ENCODE measurements around the gene ASB18. TPM values are rescaled to one million over a fixed set of nuclear protein-coding genes. Genes with fewer than 3 reads are reported as not detected.

The ASB18 gene
- total and polyA plus RNA-seq, 10 of the 15 experiments (the other 5 are each of a cell fraction or from before 2014, with no cell fraction given) = not detected

- Histone ChIP-seq H3K9ac (ENCODE audit: control insufficient read depth, insufficient read depth, low read length) (no peak overlapping the region), H3K27me3 (replicated peaks in 1 of 2; ENCODE audit: control insufficient read depth in 2 of 2, insufficient read depth in 2 of 2, low read length in 1 of 2) (peaks cover 2 to 9% of the 10 kb centered on the region in 2 experiments), H4K20me1 (ENCODE audit: control insufficient read depth, insufficient read depth) (no peaks in the 10 kb centered on the region), H2AFZ (ENCODE audit: control insufficient read depth, low read depth, low read length) (no peak overlapping the region), H3K27ac (ENCODE audit: control insufficient read depth, insufficient read depth) (no peak overlapping the region), H3K4me3 (no peak overlapping the region), H3K4me1 (ENCODE audit: control insufficient read depth, insufficient read depth, low read length) (no peaks in the 10 kb centered on the region), H3K36me3 (ENCODE audit: control insufficient read depth in 2 of 2, insufficient read depth in 2 of 2, low read length in 1 of 2) (no peaks in the 10 kb centered on the region), H3K4me2 (ENCODE audit: control insufficient read depth, insufficient read depth) (no peak overlapping the region), H3K79me2 (ENCODE audit: control insufficient read depth, insufficient read depth, low read length) (no peaks in the 10 kb centered on the region), H3K9me3 (replicated peaks; ENCODE audit: control insufficient read depth, insufficient read depth, low read length) (peaks cover under 1% of the 10 kb centered on the region; the same call in 2 of the 3 replicates)
- RAD21 ChIA-PET (ENCODE audit: unreplicated experiment) = no interaction called here
- intact Hi-C loops (cut with micrococcal nuclease; ENCODE audit: unreplicated experiment) (no loop called here), in situ Hi-C loops (cut with MboI) (no loop called here)
- no peak for ATAC-seq
- BruUV-seq (replicated peaks) = no TSS peak
- SMC1A ChIA-PET (ENCODE audit: uncharacterized antibody, unreplicated experiment) = no interaction called here
- no peak for DNase-seq (ENCODE audit: low read depth, low spot score)
- TF ChIP-seq PBX3 (IDR thresholded peaks at IDR 0.05; ENCODE audit: insufficient replicate concordance, low read depth, low read length) (no peak), ZNF274 (IDR thresholded peaks at IDR 0.05; ENCODE audit: insufficient read depth, insufficient read length) (no peak), GATAD2B (conservative IDR thresholded peaks at IDR 0.05; ENCODE audit: low read depth) (no peak), KAT2A (conservative IDR thresholded peaks at IDR 0.05; ENCODE audit: control insufficient read depth, low read depth, low read length) (no peak), IRF4 (IDR thresholded peaks at IDR 0.05; ENCODE audit: low read depth, low read length) (no peak), ZZZ3 (IDR thresholded peaks at IDR 0.05; ENCODE audit: control insufficient read depth, insufficient read length, low read depth) (no peak), NFIC (IDR thresholded peaks at IDR 0.05; ENCODE audit: low read depth, low read length) (no peak), HDGF (IDR thresholded peaks at IDR 0.05) (no peak), ELK1 (IDR thresholded peaks at IDR 0.05; ENCODE audit: low read depth, low read length) (no peak), BRCA1 (IDR thresholded peaks at IDR 0.05; ENCODE audit: low read depth, low read length) (no peak), JUNB (IDR thresholded peaks at IDR 0.05) (no peak), MEF2A (IDR thresholded peaks at IDR 0.05; ENCODE audit: insufficient read depth, low read depth, low read length) (no peak), PKNOX1 (IDR thresholded peaks at IDR 0.05) (no peak), RAD21 (IDR thresholded peaks at IDR 0.05; ENCODE audit: insufficient read depth, low read depth, low read length) (no peak), EZH2 (IDR thresholded peaks at IDR 0.05; ENCODE audit: borderline replicate concordance, control insufficient read depth, low read depth, low read length) (no peak), RUNX3 (IDR thresholded peaks at IDR 0.05; ENCODE audit: low read length) (no peak), JUND (IDR thresholded peaks at IDR 0.05; ENCODE audit: low read depth, low read length) (no peak), ZBTB11 (CRISPR knock-in tag; IDR thresholded peaks at IDR 0.05) (no peak)
- 32% methylated on average over 16 of the region's 16 CpGs for WGBS (ENCODE audit: insufficient coverage, insufficient replicate concordance, low lambda C conversion rate, missing lambda C conversion rate)
- no peak for FAIRE-seq
- POLR2A ChIA-PET = no interaction called here
- CTCF ChIA-PET = interaction anchor here (1.3 to 2.4 kb wide), 2 partner anchors 9 to 392 kb away, joined by 4 to 13 read pairs; no protein-coding TSS in a partner anchor
Measured at GRCh38 chr2:236171680-236172254, 92.4 kb downstream of the ASB18 start.

All from GM12878 (cell line).